Pons (tissue), 1 donor: ENCODE data around the gene ARL2BP.
A peak's percentile ranks its signal among the peaks of the same experiment; 100 is the strongest.

ENCODE experiments used
- DNase-seq: peaks from one replicate; pipeline ENCODE4 v3.0.0-alpha.2; 2016; ENCODE audit warnings: low spot score

ARL2BP gene

GRCh38 chr16:57235128-57236021, 9.7 kb upstream of the ARL2BP start:
- DNase-seq = peak; percentile 47

DNA sequence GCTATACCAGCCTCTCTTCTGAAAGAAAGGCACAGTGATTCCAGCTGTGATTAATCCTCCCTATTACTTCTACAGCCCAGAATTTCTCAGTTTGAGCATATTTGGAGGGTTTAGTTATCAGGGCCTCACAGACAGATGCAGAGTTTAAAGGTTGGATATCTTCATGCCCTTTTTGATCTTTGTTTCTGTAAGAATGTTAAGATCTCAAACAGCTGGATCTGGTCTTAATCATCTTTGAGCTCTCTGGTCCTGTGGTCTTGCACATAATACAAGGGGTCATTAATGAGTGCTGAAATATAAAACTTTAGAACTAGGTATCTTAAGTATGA, 9.1 kb upstream of the ARL2BP start:
- DNase-seq = no peak

DNA sequence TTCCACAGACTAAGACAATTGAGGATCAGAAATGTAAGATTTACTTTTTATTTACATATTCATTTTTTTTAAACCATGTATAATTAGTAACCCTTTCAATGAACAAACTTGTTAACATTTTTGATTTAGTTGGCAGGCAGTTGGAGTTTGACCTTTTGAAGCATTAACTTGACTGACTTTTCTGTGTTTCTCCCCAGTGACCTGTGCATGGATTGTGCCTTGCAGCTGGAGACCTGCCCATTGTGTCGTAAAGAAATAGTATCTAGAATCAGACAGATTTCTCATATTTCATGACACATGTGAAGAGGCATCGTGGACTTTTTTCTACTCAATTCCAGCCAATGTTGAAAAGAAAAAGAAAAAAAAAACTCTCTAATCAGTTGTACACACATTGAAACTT, 6.4 kb upstream of the ARL2BP start:
- DNase-seq = no peak

DNA sequence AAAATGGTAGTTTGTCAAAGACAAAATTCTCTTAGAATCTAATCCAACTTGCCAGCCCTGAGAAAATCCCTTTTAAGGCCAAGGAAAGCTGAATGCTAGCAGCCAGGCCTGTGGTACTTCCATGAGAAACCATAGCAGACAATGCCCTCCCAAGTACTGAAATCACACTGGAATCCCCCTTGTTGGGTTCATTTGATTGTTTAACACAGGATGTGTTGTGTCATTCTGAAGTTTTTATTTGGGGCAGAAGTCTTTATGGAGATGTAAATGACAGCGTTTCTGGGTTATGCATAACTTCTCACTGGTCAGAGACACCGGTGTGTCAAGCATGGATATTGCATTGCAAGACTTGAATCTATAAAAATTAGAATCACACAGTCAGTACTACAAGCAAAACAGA, 6.0 kb upstream of the ARL2BP start:
- no peak for DNase-seq

- DNase-seq = peak; percentile 52
These were observed 4.2 kb upstream of the ARL2BP start for GRCh38 chr16:57240851-57241250.

DNA sequence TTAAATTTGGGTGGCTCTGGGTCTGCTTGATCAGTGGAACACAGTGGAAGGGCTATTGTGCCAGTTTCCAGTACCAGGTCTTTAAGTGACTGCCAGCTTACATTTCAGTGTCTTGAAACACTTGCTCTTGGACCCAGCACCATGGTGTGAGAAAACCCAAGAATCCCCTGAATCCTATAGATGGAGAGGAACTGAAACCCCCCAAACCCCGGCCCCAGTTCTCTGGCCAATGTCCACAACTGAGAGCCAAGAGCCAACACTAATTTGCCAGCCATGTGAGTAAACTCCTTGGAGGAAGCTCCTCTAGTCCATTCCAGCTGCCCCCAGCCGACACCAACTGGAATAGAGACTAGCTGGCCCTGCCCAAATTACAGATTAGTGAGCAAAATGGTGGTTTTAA, 2.4 kb upstream of the ARL2BP start:
- DNase-seq = no peak

GRCh38 chr16:57244463-57244766, 644 bp upstream of the ARL2BP start:
- no peak for DNase-seq

DNA sequence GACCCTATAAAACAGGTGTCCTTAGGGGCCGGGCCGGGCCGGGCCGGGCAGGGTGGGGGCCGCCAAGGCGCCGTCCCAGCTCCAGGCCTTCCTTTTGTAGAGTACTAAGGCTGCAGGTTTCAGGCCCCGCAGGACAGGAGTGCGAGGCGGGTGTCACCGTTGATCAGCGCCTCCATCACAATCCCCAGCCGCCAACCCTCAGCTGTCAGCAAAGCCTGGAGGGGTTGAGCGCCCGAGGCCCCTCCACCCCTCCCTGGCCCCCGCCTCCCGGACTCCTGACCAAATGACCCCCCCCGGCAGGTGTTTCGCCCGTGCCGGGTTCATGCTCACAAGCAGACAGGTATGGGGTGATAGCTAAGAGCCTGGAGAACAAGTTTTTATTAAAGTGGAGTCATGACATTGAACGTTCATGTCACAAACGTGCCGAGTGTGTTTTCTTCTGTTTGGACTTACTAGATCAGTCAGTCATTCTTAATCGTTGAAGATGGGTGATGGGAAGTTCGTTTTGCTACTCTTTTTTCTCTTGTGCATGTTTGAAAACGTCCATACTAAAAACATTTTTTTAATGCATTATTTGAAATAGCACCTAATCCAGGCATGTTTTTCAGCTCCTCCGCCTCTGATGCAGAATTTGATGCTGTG, 534 bp downstream of the ARL2BP start:
- peak; percentile 45 for DNase-seq

GRCh38 chr16:57251352-57251751, 6.3 kb downstream of the ARL2BP start:
- DNase-seq = no peak

- DNase-seq = no peak
These were observed 7.2 kb downstream of the ARL2BP start for GRCh38 chr16:57252148-57252721.

GRCh38 chr16:57253466-57253865, 8.4 kb downstream of the ARL2BP start:
- no peak for DNase-seq

DNA sequence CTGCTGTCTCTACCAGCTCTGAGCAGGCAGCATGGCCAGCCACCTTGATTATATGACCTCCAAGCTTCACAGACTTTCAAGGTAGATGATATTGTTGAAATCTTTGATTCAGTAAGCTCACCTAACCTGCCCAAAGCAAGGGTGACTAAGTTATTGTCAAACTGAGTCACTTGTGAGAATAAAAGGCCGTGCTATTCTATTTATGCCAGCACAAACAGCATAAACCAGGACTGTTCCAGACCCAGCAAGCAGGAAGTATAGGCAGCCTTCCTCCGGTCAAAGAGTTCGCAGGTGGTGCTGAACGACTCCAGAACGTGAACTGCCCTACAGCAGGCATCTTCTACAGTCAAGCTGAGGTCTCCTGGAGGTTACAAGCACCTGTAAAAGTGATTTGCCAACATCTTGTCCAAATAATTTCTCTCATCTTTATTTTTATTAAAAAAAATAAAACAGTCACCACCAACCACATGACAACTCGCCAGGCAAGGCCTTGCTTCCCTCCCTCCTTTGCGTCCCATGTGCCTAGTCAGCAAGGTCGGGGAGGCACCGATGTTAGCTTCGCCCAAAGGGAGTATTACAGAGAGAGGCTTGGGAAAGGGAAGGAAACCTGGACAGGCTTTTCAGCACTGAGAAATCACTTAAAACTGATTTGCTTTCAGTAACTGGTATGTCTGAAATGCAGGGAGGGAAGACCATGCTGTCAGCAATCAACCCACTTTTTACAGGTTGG, 10.8 kb downstream of the ARL2BP start:
- no peak for DNase-seq

GRCh38 chr16:57256601-57257395, 11.7 kb downstream of the ARL2BP start:
- DNase-seq = no peak

DNA sequence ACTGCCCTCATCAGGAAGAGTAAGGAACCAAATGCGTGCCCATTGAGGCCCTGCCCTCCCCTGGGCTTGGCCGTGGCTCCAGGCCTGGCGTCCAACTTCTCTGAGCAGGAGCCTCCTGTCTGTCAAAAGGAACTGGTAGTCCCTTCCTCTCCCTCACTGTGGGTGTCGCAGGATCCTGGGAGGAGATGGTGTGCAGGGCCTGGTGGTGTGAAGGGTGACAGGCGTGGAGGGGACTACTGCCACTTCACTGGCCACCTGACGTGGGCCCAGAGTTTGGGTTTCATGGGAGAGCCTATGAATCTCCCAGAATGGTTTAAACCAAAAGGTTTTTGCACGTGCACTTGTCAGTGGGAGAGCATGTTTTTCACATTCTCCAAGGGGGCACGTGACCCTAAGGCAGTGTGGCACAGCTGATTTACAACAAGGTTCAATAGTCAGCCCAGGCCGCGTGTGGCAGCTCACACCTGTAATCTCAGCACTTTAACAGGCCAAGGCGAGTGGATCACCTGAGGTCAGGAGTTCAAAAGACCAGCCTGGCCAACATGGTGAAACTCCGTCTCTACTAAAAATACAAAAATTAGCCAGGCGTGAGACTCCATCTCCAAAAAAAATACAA, 12.5 kb downstream of the ARL2BP start:
- DNase-seq = no peak

GRCh38 chr16:57258226-57258909, 13.3 kb downstream of the ARL2BP start:
- no peak for DNase-seq

DNA sequence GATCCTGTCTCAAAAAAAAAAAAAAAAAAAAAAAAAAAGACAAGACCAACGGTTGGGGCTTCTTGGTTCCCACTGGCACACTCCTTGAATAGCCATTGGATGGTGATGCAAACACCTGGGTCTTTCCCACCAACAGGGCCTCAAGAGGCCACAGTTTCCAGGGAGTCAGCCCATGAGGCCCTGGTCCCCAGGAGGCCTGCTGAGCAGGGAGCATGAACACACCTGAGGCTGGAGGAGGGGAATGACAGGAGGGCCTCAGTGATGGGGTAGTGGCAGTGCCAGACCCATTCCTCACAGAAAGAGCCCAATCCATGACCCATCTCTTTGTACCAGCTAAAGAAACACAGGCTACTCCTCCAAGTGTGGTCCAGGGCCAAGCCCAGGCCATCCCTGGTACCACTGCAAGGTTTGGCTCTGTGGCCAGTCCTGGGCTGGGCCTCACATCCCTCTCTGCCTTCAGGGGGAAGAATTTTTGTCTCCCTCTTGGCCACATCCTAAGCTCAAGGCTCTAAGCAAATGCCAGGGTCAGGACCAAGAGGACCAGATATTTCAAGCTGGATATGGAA, 13.9 kb downstream of the ARL2BP start:
- DNase-seq = no peak

- DNase-seq = peak; percentile 96
These were observed 15.4 kb downstream of the ARL2BP start for GRCh38 chr16:57260294-57260929.

DNA sequence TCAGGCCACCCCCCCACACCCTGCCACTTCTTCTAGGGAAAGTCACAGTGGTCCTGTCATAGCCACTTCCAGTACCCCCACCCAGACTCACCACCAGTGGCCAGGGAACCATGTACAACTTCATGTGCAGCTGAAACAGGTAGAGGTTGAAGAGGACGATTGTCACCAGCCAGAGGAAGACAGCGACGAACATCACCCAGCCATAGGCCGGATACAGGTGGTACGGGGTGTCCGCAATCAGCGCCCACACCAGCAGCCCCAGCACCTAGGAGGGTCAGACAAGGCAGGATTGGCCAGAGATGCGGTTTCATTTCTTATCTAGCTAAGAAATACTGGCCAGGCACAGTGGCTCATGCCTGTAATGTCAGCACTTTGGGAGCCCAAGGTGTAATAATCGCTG, 16.7 kb downstream of the ARL2BP start:
- DNase-seq = no peak

DNA sequence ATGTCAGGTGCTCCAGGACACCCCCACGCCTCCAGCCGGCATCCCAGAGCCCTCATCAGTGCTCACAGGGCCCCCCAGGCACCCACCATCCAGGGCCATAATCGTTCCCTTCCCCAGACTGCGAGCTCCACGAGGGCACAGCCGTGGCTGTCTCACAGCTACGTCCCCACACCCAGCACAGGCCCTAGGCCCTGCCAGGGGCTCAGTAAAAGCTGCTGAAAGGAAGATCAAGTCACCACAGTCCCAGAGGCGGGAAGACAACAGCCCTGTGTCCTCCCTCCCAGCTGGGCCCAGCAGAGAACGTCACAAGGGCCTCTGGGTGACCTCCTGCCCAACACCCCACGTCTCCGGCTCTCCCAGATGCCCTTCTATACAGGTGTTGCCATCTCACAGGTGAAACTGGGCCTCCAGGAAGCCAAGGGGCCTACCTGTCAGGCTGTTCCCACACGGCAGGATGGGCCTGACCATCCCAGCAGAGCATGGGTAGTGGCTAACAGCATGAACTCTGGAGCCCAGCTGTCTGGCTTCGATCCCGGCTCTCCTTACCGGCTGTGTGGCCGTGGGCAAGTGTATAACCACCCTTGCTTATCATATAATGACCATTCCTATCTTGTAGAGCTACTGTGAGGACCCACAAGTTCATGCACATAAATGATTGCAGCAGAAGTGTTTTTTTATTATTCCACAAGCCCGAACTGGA, 17.9 kb downstream of the ARL2BP start:
- DNase-seq = peak; percentile 87
